HG02884 (cell line): ENCODE measurements around the gene AP3S1.
"Not testable (repeated sequence)": the region's sequence is repeated elsewhere in the genome, so short reads cannot be mapped to it uniquely, and the experiment has no call there.

Experiments
- ATAC-seq: cut with Tn5 transposase; IDR thresholded peaks from one replicate; pipeline ENCODE4 v1.9.1; 2021; ENCODE audit warnings: mild to moderate bottlenecking, moderate library complexity; ENCODE audit not compliant: unreplicated experiment

AP3S1 gene

DNA sequence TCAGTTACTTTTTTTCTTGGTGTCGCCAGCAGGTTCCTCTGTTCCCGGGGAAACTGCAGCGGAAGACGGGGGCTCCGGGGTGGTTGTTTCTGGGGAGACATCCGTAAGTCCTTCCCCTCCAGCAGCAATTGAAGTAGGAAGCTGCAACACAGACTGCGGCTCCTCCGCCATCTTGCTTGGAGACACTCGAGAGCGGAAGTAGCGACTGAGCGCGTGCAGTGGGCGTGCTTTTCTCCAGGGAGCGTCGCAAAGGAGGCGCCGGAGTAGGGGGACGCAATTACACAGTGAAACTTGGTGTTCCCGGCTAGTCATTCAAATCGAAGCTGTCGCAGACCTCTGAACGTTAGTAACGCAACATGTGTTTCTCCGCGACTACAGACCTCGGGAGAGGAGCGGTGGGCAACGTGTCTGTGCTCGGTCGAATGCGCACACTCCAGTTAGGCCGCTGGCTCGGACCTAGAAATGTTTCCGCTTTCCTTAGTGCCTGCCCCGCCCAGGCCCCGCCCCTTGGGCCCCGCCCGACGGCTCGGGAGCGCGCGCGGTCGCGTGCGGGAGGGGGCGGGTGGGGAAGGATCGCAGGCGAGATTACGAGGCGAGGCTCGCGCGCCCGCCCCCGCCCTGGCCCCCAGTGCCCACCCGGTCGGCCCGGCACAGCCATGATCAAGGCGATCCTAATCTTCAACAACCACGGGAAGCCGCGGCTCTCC is at the start of gene AP3S1, which contains the start of gene ATG12:
TSS of gene AP3S1 (plus strand) at position 554 of the 707 bp plus-strand sequence. CDS start at position 657, 103 bp downstream.
TSS of gene ATG12 (minus strand) at position 184 of the 707 bp plus-strand sequence. CDS start at position 171, 13 bp downstream.
- ATAC-seq: peak; percentile 76

DNA sequence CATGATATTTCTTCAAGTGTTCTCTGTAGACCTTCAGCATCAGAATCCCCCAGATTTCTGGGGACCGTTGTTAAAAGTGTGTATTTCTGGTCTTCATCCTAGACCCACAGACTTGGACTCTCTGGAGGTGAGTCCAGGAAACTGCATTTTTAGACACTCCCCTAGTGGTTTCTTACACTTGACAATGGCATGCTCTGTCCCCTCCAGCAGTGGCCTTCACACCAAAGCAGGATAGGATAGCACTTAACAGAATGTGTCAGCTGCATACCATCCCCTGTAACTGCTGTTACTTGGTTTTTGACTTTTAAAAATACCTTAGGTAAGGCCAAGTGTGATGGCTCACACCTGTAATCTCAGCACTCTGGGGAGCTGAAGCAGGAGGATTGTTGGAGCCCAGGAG is 46.0 kb upstream of the AP3S1 start:
- no peak for ATAC-seq

GRCh38 chr5:115796656-115797055 is 45.1 kb upstream of the AP3S1 start:
- no peak for ATAC-seq

DNA sequence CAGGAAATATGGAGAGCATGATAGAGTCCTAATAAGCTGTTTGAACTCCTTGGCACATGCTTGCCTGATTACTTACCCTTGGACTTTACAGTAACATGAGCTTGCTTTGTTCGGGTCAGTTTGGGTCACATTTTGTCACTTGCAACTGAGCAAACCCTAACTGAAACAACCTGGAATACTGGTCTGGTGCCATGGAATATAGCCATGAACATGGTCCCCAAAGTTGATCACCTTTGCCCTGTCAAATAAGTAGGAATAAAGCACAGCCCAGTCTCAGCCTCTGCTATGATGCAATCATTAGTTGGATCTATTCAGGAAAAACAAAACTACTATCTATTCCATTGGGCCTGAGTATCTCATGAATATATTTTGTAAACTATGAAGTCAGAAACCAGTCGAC is 43.5 kb upstream of the AP3S1 start:
- ATAC-seq: no peak

DNA sequence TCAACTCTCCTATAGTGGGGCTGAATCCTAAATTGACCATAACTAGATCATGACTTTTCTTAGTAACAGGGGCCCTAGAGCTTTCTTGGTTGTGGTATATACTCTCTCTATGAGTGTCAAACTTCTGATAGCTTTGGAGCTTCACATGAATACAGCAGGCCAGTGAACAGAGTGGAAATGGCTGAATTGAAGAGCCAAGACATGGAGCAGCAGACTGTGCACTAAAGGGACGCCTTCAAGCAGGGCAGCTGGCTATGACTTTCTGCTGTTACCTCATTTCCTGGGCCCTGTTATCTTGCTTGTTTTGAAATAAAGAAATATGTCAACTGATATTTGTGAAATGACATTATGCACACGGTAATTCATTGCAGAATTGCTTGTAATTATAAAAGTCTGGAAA is 41.6 kb upstream of the AP3S1 start:
- ATAC-seq: no peak

- ATAC-seq: no peak
Observed at GRCh38 chr5:115801152-115801551, 40.6 kb upstream of the AP3S1 start.

- no peak for ATAC-seq
Observed at GRCh38 chr5:115801984-115802383, 39.8 kb upstream of the AP3S1 start.

GRCh38 chr5:115806986-115807653 is 34.6 kb upstream of the AP3S1 start:
- ATAC-seq: no peak

DNA sequence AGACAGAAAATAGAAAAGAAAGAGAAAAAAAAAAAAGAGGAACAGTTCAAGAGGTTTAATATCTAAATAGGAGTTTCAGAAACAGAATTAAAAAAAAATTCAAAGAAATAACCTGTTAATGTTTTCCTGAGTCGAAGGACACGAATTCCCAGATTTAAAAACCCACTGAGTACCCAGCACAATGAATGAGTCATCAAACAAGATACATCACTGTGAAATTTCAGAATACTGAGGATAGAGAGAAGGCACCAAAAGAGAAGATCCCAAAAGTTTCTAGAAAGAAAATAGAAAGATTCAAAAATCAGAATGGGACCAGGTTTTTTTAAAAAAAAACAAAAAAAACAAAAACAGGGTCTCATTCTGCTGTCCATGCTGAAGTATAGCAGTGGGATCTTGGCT is 34.1 kb upstream of the AP3S1 start:
- ATAC-seq: no peak

- not testable (repeated sequence) for ATAC-seq
Observed at GRCh38 chr5:115808066-115808465, 33.7 kb upstream of the AP3S1 start.

- no peak for ATAC-seq
Observed at GRCh38 chr5:115809946-115810345, 31.8 kb upstream of the AP3S1 start.

DNA sequence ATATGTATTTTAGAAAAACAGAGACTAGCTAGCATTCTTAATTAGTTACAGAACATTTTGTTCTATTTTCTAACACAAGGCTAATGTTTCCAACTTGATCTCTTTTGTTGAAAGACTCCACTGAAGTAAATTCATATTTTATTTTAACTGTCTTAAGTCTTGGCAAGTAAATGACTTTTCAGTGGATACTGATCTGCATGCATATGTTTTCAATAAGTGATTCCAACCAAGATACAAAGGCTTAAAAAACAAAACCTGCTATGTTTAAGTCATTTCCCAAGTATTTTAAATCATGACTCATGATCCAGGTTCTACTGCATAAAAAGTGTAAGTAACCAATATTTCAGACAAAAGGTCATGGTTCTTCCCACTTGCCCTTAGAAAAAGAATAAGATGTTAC is 31.0 kb upstream of the AP3S1 start:
- ATAC-seq: no peak

- ATAC-seq: no peak
Observed at GRCh38 chr5:115811406-115811805, 30.3 kb upstream of the AP3S1 start.

DNA sequence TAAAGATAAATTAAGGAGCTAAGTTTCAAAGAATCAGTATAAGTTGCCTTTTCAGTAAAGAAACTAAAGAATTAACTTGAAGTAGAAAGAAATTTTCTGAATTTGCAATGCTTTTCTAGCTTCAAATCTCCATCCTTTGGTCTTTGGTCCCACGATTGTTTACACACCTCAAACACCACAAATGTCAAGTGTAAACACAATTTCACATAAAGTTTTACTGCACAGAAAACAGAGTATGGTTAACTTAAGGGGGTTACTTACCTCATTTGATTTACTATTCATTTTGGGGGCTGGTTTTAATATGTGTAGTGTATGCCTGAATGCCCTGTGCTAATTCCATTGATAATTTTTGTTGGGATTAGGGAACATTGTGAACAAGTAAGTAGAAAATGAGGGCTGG is 29.4 kb upstream of the AP3S1 start:
- ATAC-seq: no peak

- no peak for ATAC-seq
Observed at GRCh38 chr5:115813719-115814118, 28.0 kb upstream of the AP3S1 start.

- ATAC-seq: no peak
Observed at GRCh38 chr5:115815006-115815692, 26.6 kb upstream of the AP3S1 start.

GRCh38 chr5:115815693-115816225 is 26.0 kb upstream of the AP3S1 start:
- ATAC-seq: no peak

DNA sequence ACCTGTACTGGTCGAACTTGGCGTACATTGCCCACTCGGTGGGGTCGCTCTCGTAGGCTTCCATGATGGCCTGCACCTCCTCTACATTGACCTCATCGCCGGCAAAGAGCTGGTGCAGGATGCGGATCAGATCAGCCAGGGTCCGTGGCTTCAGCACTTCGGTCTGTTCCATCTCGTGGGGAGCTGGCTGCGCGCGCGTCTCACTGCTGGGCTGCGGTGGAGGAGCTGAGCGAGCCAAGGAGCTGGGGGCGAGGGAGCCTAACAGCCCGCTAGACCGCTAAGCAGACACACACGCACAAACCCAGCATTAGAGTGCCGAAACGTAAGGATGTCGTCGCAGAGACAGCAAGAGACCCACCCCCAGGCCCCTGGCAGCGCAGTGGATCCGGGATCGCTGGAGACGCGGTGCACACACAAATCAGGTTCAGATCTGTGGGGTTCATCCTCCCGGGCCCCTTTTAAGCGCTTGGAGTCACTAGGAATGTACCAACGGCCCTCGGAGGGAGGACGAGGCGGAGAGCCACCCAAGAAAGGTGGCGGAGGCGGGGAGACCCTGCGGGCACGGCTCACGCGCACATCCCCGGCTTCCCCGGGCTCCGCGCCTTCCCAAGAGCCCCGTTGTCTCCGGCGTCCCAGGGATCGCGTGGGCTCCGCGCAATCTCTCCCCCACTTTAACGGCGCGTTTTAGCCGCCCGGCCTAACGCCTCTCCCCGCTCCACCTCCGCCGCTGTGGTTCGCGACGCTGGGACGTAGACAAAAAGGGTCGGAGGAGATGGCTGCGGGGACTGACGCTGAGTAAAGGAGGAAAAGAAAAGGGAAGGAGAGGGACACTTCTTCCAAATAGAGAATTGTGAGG is 25.3 kb upstream of the AP3S1 start, which contains the start of gene CDO1:
TSS of gene CDO1 (minus strand) at position 434 of the 856 bp plus-strand sequence. CDS start at position 172, 262 bp downstream.
- ATAC-seq: no peak

DNA sequence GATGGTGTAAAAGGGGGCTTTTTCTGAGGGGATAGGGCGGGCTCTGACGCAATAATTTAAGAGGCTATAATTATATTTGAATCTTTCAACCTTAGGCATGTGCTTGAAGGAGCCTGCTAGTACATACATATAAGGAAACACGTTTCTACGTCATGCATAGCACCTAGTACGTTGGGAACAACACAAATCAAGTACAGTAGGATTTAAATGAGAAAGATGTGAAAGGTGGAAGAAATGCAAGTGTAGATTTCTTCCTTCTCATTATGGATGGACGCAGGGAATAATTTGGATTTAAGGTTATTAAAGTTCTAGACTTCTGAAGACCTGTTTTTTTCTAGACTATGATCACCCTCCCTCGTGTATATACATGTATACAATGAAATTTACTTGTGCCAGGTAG is 24.3 kb upstream of the AP3S1 start:
- ATAC-seq: no peak

DNA sequence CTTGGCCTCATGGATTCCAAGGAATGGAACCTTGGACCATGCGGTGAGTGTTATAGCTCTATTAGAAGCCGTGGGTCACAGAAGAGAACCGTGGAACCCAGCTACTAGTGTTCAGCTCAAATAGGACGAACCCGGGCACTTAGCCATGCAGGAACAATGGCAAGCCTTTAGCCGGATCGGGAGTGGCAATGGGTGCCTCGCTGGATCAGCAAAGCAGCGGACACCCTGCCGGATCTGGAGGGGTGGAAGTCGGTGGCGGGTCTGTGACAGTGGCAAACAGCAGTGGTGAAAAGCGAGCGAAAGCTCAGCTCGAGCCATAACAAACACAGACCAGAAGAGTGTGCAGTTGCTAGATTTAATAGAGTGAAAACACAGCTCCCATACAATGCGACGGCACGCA is 22.9 kb upstream of the AP3S1 start:
- ATAC-seq: no peak

DNA sequence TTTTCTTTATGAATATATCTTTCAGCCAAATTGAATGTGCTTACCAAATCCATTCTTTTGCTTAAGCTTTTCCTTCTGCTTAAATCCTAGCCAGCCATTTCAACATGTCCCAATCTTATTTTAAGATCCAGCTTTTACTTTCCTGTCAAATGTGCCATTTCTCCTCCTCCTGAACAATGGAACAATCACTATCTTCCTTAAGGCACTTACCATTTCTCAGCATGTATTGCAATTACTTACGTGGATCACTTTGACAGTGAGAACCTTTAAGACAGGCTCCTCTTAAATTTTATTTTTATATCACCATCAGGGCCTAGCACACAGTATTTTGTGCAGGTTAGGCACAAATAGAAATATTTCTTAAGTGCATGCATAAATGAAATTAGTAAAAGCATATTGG is 20.9 kb upstream of the AP3S1 start:
- no peak for ATAC-seq
